ENCODE data around the gene EFNA2. TPM values are rescaled to one million over a fixed set of nuclear protein-coding genes. Genes with fewer than 3 reads are reported as not detected.

EFNA2 gene
- total RNA-seq, 2 experiments from 2014 or later: not detected

GRCh38 chr19:1249298-1249989 is 36.2 kb upstream of the EFNA2 start:
- H3K4me1 Mint-ChIP-seq (ENCODE audit: low read depth): peaks cover 10% of the 10 kb centered on the region
- ChIA-PET POLR2A (interaction anchor here (0.9 to 2.3 kb wide), 7 partner anchors 11 to 26 kb away, joined by 3 to 57 read pairs (median 9); partner anchors contain the start of genes CIRBP and FAM174C), CTCF (interaction anchor here (0.7 to 1.1 kb wide), 5 partner anchors 12 to 28 kb away, joined by 3 to 12 read pairs (median 4); no protein-coding TSS in a partner anchor)
- intact Hi-C loops (cut with DNase I, micrococcal nuclease): loop anchor here (1.0 to 10.0 kb wide), 5 partner anchors 10 to 455 kb away; partner anchors contain the start of genes CNN2 (in 1 of the 2), PTBP1 (in 1 of the 2), RNU6-2 (in 1 of the 2) and TMEM259 (in 1 of the 2)
- no peaks in the 10 kb centered on the region for H3K9me3 ChIP-seq (ENCODE audit: control insufficient read depth in 1 of 2, insufficient read depth in 1 of 2, low read length in 2 of 2)
- H3K27me3 Mint-ChIP-seq: no peaks in the 10 kb centered on the region
- peak overlapping the region; percentile 71 for H3K4me3 ChIP-seq (ENCODE audit: low read length)
- no peak for TF ChIP-seq CTCF (IDR thresholded peaks at IDR 0.05)
- no peaks in the 10 kb centered on the region for H3K27me3 ChIP-seq (ENCODE audit: control insufficient read depth in 1 of 2, insufficient read depth in 2 of 2, low read length in 2 of 2)
- peaks cover 25% of the 10 kb centered on the region for H3K36me3 Mint-ChIP-seq (ENCODE audit: low read depth)
- DNase-seq (peak; percentile 90 to 99 (median 96)), ATAC-seq (ENCODE audit: poor library complexity) (peak; percentile 55)
- H3K27ac ChIP-seq (ENCODE audit: low read depth in 1 of 2, low read length in 2 of 2): peak overlapping the region; percentile 69 to 86
- peak overlapping the region; percentile 97 for H3K4me3 Mint-ChIP-seq
- peaks cover 55% of the 10 kb centered on the region for H3K4me1 ChIP-seq (ENCODE audit: insufficient read depth, low read length)
- peak overlapping the region; percentile 92 for H3K27ac Mint-ChIP-seq
- H3K36me3 ChIP-seq (ENCODE audit: insufficient read depth, low read length): peaks cover 19% of the 10 kb centered on the region
- H3K9me3 Mint-ChIP-seq: no peaks in the 10 kb centered on the region

GRCh38 chr19:1249990-1250436 is 35.7 kb upstream of the EFNA2 start:
- CTCF ChIA-PET: no interaction called here

More at GRCh38 chr19:1249990-1250436, 35.7 kb upstream of the EFNA2 start:
- peaks cover 11% of the 10 kb centered on the region for H3K4me1 Mint-ChIP-seq (ENCODE audit: low read depth)
- DNase-seq: no peak
- peak overlapping the region; percentile 97 for H3K4me3 Mint-ChIP-seq
- H3K9me3 Mint-ChIP-seq: no peaks in the 10 kb centered on the region
- H3K27me3 Mint-ChIP-seq: no peaks in the 10 kb centered on the region
- peaks cover 55% of the 10 kb centered on the region for H3K4me1 ChIP-seq (ENCODE audit: insufficient read depth, low read length)
- no peak for TF ChIP-seq CTCF (IDR thresholded peaks at IDR 0.05)
- H3K27me3 ChIP-seq (ENCODE audit: control insufficient read depth in 1 of 2, insufficient read depth in 2 of 2, low read length in 2 of 2): no peaks in the 10 kb centered on the region
- peak overlapping the region; percentile 61 to 86 for H3K27ac ChIP-seq (ENCODE audit: low read depth in 1 of 2, low read length in 2 of 2)
- H3K9me3 ChIP-seq (ENCODE audit: control insufficient read depth in 1 of 2, insufficient read depth in 1 of 2, low read length in 2 of 2): no peaks in the 10 kb centered on the region
- peak overlapping the region; percentile 71 for H3K4me3 ChIP-seq (ENCODE audit: low read length)
- peaks cover 24% of the 10 kb centered on the region for H3K36me3 ChIP-seq (ENCODE audit: insufficient read depth, low read length)
- intact Hi-C loops (cut with DNase I, micrococcal nuclease): loop anchor here (1.0 to 10.0 kb wide), 6 partner anchors 9 to 455 kb away; partner anchors contain the start of genes CNN2 (in 1 of the 2), PTBP1 (in 1 of the 2), RNU6-2 (in 1 of the 2) and TMEM259 (in 1 of the 2)
- ATAC-seq (ENCODE audit: poor library complexity): no peak
- peak overlapping the region; percentile 92 for H3K27ac Mint-ChIP-seq
- peaks cover 30% of the 10 kb centered on the region for H3K36me3 Mint-ChIP-seq (ENCODE audit: low read depth)
- POLR2A ChIA-PET: interaction anchor here (0.9 to 2.3 kb wide), 6 partner anchors 10 to 25 kb away, joined by 3 to 57 read pairs (median 6); partner anchors contain the start of genes CIRBP and FAM174C
